GM18868 (cell line): ENCODE results near the gene HOXB7.
A peak's percentile ranks its signal among the peaks of the same experiment; 100 is the strongest.

Experiments
- ATAC-seq: cut with Tn5 transposase; IDR thresholded peaks from one replicate; pipeline ENCODE4 v1.9.1; 2021; ENCODE audit warnings: mild to moderate bottlenecking, moderate library complexity; ENCODE audit not compliant: unreplicated experiment

The HOXB7 gene

GRCh38 chr17:48586355-48587258, 24.2 kb downstream of the HOXB7 start:
- no peak for ATAC-seq

GRCh38 chr17:48584223-48584741, 26.5 kb downstream of the HOXB7 start:
- no peak for ATAC-seq

- no peak for ATAC-seq
These were observed 27.1 kb downstream of the HOXB7 start for GRCh38 chr17:48583708-48584222.

GRCh38 chr17:48582750-48583069, 28.1 kb downstream of the HOXB7 start:
- no peak for ATAC-seq

GRCh38 chr17:48579760-48580554, 30.9 kb downstream of the HOXB7 start:
- no peak for ATAC-seq

- no peak for ATAC-seq
These were observed 31.4 kb downstream of the HOXB7 start for GRCh38 chr17:48579471-48579759.

- peak; percentile 25 for ATAC-seq
These were observed 32.0 kb downstream of the HOXB7 start for GRCh38 chr17:48578616-48579470.

- peak; percentile 56 for ATAC-seq
These were observed 32.7 kb downstream of the HOXB7 start, which contains the start of gene HOXB4 for GRCh38 chr17:48577946-48578615. HOXB4 (minus strand) TSS chr17:48578350; CDS start chr17:48578319, 31 bp downstream.

- ATAC-seq: no peak
These were observed 33.4 kb downstream of the HOXB7 start for GRCh38 chr17:48577330-48577945.

GRCh38 chr17:48576479-48577309, 34.1 kb downstream of the HOXB7 start:
- no peak for ATAC-seq

- no peak for ATAC-seq
These were observed 34.9 kb downstream of the HOXB7 start for GRCh38 chr17:48575673-48576478.

GRCh38 chr17:48575066-48575582, 35.7 kb downstream of the HOXB7 start:
- no peak for ATAC-seq

GRCh38 chr17:48574505-48575065, 36.2 kb downstream of the HOXB7 start:
- no peak for ATAC-seq

- ATAC-seq: no peak
These were observed 38.9 kb downstream of the HOXB7 start for GRCh38 chr17:48571826-48572417.

- no peak for ATAC-seq
These were observed 39.6 kb downstream of the HOXB7 start for GRCh38 chr17:48571024-48571818.

GRCh38 chr17:48570325-48571023, 40.3 kb downstream of the HOXB7 start:
- ATAC-seq: no peak
